Measurements from ENCODE around the gene DMGDH.

- TF ChIP-seq, protein P1, sequence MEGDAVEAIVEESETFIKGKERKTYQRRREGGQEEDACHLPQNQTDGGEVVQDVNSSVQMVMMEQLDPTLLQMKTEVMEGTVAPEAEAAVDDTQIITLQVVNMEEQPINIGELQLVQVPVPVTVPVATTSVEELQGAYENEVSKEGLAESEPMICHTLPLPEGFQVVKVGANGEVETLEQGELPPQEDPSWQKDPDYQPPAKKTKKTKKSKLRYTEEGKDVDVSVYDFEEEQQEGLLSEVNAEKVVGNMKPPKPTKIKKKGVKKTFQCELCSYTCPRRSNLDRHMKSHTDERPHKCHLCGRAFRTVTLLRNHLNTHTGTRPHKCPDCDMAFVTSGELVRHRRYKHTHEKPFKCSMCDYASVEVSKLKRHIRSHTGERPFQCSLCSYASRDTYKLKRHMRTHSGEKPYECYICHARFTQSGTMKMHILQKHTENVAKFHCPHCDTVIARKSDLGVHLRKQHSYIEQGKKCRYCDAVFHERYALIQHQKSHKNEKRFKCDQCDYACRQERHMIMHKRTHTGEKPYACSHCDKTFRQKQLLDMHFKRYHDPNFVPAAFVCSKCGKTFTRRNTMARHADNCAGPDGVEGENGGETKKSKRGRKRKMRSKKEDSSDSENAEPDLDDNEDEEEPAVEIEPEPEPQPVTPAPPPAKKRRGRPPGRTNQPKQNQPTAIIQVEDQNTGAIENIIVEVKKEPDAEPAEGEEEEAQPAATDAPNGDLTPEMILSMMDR (IDR thresholded peaks at IDR 0.05): no peak
- no peak for TF ChIP-seq POLR2A (IDR thresholded peaks at IDR 0.05)
These were observed 57.6 kb downstream of the DMGDH start for GRCh38 chr5:79011869-79012268.
